HG03045 (cell line): ENCODE results near the gene DPM2.
A peak's percentile ranks its signal among the peaks of the same experiment; 100 is the strongest.

ENCODE experiments used
- ATAC-seq: cut with Tn5 transposase; IDR thresholded peaks from one replicate; pipeline ENCODE4 v1.9.1; 2021; ENCODE audit warnings: mild to moderate bottlenecking, moderate library complexity; ENCODE audit not compliant: unreplicated experiment

Gene DPM2

DNA sequence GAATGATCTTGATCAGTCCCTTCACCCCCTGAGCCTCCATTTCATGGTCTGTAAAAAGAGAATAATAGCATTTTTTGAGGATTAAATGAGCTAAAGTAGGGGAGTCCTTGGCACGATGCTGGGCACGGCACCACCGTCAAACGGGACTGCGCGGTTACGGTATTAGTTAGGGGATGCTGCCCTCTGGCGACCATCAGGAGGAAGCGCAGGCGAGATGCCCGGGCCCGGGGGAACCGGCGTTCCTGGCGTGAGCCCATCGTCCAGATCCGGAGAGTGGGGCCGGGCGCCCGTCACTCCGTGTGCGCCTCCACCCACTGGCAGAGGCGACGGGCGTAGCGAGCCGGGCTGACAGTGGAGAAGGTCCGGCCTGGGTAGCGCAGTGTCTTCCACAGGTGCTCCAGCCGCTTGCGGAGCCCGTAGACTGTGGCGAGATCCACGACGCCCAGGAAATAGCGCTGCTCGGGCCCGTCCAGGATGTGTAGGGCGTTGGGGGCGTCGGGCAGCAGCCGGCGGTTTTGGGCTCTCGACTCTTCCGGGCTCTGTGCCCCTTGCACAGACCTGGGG, 16.0 kb downstream of the DPM2 start:
- ATAC-seq: no peak

DNA sequence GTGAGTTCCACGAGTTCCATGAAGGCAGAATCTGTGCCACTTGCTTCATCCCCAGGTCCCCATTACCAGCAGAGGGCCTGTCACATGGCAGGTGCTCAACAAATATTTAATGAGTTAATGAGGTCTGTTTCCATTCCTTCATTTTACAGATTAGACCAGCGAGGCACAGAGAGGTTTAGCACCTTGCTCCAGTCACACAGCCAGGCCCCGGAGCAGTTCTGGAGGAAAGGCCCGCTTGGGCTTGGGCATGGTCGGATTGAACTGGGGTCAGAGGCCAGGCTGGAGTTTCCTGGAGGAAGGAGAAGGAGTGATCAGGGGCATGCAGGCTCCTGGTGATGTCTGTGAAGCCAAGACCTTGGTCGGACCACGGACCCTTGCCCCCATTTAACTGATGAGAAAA, 16.9 kb downstream of the DPM2 start:
- ATAC-seq: no peak

DNA sequence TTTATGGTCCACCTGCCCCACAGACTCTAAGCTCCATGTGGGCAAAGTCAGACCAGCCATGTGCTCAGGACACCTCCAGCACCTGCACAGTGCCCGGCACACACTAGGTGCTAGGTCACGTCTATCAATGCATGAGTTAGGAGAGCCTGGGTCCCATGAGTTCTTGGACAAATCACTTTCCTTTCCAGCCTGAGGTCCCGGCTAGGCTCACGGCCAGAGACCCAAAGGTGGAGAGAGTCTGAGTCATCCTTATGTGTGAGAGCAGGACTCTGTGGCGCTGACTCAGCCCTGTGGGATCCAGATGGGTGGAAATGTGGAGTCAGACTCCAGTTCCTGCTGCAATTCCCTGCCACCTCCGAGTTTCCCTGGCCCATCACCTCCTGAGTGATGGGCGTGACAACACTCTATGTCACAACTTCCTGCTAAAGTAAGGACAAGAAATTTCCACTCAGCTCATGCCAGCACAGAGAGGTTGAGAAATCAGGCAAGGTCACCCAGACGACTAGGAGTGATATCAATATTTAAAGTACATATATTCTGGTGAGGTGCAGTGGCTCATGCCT, 18.3 kb downstream of the DPM2 start:
- no peak for ATAC-seq

DNA sequence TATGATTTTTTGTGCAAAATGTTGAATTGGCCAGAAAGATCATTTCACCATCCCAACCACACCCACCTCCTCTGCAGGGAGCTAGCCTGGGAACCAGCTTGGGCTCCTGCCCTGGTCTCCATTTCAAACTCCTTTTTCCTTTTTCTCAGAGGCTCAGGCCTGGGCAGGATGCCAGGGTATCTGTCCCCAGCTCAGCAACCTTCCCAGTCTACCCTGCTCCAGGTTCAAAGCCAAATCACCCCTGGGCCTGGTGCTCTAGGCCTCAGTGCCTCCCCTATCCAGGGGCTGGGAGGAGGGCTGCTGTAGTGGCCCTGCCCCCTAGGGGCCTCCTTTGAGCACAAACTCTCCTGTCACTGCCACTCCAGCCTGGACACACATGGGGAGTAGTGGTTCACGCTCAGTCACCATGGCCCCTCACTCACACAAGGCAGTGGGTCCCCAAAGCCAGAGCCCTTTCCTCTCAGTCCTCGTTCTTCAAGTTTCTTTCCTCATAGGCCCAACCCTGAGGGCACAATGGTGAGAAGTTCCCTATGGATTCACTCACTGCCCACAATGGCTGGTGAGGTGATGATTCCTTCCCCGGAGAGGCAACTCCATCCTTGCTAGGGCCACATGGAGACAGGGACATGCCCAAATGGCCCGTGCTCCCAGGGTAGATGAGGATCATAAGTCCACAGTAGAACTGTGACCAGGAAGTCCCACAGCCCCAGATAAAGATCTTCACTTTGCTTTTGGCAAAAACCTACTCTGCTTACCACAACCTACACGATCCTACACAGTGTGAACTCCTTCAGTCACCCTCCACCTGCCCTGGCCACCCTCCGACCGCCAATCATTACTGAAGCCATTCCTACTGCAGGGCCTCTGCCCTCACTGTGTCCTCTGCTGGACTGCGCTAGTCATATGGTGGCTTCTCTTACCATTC, 19.2 kb downstream of the DPM2 start:
- ATAC-seq: no peak

DNA sequence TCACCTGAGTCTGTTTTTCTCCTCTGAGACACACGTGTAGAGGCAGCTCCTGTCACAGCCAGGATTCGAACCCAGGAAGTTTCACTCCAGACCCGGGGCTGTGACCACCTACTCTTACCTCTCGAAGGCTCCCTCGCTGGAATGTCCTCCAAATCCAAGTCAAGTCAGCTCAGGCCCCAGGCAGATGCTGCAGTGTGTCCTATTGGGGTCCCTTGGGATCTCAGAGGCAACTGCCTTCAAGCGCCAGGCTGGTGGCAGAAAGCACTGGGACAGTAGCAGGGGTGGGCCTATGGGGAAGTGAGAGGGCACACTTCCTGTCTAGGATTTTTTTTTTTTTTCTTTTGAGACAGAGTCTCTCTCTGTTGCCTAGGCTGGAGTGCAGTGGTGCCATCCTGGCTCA, 20.1 kb downstream of the DPM2 start:
- ATAC-seq: no peak

DNA sequence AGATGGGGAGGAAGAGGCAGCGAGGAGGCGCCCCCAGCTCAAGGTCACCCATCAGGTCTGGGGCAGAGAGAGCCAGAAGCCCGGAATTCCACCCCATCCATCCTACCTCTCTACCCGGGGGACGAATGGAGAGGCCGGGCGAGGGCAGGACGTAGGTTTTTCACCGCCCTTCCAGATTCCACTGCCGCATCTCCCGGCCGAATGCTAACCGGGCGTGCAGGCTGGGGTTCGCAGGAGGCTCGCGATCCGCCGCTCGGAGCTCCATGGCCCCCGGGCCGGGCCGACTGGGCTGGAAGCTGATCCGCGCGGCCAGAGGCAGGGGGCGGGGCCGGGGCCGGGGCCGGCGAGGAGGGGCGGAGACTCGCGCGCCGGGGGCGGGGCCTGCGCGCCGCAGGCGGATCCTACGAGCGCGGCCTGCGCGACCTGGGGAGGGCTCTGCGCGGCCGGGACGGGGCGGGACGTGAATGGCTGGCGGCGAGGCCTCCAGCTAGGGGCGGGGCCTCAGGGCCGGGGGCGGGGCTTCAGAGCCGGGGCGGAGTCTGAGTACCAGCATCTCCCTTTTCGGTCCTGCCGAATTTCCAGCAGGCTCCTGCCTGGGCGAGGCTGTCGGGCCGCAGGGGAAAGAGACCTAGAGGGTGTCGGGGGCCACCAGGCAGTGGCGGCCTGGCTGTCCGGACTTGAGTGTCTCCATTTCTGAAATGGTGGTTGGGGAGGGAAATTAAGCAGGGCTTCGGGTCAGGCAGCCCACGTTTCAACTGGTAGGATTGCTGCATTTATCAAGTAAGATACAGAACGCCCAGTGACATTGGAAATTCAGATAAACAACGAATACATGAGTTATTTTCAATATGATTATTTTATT, 20.7 kb downstream of the DPM2 start, which contains the start of gene ST6GALNAC4:
ST6GALNAC4 (minus strand) TSS at position 322 of the 862 bp plus-strand sequence. CDS start 622 bp downstream, outside the sequence.
- peak; percentile 71 for ATAC-seq

DNA sequence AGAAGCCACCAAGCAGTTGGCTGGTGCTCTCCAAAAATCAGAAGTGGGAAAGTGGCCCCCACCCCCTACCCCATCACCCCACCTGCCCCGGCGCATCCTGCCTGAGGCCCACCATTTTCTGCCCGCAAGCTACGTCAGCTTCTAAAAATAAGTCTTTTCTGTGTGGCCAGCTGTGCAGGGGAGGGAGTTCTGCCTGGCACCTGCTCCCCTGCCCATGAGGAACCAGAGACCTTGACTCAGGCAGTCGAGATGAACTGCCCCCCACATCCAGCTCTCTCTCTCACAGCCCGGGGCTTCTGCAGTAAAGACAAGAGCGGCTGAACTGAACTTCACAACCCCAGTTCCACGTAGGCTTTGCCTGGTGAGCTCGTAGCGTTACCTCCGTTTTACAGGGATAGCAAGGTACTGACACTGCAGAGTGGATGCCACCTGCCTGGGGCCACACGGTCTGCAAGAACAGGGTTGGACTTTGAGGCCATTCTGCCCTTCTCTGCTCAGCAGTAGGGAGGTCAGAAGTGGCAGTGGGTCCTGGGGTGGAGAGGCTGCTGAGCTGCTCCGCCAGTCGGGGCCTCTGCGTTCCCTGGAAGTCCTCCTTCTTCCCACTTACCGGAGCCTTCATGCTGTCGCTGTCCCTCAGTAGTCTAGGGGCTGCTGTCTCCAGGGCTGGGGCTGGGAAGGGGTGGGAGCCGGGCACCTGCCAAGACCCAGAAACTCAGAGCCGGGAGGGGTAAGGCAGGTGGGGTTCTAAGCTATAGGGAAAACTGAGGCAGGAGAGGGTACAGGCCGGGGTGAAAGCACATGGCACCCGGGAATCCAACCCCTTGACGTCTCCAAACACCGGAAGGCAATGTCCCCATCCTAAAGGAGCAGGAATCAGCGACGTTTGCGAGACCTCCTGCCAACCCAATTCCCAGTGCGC, 21.6 kb downstream of the DPM2 start:
- ATAC-seq: no peak

DNA sequence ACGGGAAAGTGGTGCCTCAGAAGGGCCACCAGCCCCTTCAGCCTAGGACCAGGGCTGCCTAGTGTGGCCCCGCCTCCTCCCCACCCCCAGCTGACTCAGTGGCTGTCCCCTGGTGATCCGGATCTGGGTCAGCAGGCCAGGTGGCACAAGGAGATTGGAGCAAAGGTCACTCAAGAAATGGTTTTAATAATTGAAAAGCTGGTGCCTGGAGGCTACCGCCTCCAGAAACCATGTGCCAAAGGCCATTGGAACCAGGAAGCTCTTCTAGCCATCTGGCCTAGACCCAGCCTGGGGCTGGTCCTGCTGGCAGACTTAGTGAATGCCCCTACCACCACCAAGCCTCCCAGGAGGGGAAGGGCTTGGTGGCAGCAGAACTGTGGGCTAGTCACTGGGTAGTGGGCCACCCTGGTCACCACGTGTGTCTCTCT, 22.3 kb downstream of the DPM2 start:
- ATAC-seq: no peak

DNA sequence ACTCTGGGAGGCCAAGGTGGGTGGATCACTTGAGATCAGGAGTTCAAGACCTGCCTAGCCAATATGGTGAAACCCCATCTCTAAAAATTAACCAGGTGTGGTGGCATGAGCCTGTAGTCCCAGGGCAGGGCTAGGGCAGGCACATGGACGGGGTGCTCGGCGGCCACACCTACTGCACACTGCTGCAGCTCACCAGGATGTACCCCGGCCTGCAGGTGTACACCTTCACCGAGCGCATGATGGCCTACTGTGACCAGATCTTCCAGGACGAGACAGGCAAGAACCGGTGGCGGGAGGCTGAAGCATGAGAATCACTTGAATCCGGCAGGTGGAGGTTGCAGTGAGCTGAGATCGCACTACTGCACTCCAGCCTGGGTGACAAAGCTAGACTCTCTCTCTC, 24.0 kb downstream of the DPM2 start:
- no peak for ATAC-seq

DNA sequence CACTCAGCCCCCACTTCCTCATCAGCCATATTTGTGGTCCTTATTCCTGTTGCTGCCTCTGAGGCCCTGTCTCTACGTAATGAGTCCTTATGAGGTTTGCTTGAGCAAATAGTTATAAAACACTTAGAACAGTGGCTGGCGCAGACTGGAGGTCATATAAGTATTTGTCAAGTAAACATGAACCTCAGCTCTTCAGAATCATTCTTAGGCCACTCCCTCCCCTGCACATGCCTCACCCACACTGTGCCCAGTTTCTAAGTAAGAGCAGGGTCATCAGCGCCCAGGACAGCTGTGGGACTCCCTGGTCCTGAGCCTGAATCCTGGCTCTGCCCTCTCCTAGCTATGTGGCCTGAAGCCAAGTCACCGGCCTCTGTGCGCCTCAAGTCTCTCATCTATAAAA, 24.8 kb downstream of the DPM2 start:
- no peak for ATAC-seq

DNA sequence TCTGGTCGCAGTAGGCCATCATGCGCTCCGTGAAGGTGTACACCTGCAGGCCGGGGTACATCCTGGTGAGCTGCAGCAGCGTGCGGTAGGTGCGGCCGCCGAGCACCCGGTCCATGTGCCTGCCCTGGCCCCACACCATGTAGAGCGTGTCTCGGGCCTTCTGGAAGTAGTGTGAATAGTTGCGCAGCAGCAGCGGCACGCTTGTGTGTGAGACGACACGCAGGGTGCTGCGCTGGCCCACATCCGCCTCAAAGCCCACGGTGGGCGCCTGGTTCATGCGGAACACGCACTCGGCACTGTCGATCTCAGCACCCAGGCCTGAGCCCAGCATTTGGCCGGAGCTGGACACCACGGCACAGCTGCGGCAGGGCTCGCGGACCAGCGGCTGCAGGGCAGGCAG, 25.4 kb downstream of the DPM2 start:
- no peak for ATAC-seq

DNA sequence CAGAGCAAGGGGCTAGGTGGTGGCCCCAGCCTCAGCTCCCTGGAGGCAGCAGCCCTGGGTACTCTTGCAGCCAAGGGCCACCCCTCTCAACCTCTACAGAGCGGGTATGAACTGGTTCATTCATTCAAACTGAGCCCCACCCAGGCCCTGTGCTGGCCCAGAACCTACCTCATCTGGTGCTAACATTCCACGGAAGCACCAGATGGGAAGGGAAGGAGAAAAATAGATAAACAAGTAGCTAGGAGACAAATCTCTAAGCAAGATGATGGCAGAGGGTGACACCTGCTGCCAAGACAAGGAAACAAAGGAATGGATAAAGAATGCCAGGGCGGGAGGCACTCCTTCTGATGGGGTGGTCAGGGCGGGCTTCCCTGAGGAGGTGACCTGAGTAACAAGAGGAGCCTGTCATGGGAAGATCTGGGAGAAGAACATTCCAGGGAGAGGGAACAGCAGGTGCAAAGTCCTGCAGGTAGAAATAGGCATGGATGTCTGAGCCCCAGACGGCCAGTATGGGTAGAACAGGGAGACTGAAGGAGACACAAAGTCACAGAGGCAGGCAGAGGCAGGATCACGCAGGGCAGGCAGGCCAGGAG, 26.9 kb downstream of the DPM2 start:
- no peak for ATAC-seq

DNA sequence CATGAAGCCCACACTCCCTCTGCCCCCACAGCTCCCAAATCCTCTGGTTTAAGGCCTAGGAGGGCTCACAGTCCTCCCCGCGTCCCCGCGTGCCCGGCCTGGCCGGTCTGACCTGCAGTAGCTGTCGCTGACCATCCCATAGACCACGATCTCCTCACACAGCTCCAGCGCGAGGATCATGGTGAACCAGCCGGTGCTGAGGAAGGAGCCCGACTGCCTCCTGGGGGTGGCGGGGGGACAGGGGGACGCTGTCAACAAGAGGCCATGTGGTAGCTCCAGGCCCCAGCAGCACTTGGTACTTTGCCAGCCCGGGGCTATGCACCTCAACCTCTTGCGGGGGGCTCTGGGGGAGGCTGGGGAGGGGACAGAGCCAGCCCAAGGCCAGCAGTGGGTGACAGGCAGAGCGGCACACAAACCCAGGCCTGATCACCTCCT, 27.8 kb downstream of the DPM2 start:
- no peak for ATAC-seq

DNA sequence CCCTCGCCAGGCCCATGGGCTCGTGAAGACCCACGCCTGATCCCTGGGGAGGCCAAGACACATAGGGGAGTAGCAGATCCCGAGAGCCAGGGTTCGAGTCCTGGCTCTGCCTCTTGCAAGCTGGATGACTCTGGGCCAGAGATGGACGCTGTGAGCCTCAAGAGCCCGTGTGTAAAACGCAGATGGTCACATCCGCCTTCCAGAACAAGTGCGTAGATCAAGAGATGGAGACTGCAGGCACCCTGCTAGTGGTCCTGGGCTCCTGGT, 29.1 kb downstream of the DPM2 start:
- ATAC-seq: no peak

DNA sequence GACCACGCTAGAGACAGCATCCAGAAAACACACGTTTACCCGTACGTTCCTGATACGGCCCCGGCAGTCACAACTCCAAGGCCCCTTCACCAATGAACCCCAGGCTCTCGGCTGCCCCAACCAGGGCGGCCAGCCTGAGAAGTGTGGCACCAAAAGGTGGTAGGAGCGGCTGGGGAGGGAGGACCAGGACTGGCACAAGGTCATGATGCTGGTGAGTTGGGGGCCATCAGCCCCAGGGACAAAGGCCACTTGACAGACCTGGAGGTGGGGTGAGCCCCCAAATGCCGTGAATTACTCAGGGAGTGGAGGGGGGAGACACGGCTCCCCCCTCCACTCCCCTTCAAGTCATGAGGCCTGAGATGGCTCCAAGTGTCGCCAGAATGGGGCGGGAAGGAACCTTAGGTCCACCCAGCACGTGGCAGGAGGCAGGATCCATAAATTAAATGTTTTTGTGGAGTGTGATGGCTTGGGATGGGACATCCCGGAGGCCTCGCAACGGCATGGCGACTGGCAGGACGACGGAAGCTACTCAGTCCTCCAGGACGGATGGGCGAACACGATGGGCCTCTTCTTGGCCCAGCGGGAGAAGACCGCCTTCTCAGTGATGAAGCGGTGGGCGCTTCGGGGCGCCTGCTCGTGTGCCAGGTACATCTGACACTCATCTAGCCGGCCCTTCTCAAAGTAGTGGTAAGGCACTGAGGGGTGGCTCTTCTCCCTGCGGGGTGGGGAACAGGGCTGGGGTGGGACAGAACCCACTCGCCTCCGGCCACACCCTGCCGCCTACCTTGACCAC, 29.6 kb downstream of the DPM2 start:
- no peak for ATAC-seq

DNA sequence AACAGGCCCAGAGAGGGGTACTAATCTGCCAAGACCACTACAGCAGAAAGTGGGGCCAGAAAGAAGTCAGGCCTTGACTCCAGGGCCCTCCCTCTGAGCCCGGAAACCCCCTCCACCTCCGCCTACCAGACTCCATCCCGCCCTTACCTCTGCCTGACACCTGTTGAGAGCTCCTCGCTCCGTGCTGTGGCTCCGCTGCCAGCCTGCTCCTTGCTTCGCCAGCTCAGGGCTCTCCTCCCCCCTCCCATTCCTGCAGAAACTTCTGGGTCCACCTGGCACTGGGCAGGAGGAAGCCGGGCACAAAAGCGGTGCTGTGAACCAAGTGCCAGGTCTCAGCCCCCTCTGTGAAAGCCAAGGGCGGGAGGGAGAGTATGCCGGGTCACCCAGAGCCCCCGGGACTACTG, 31.9 kb downstream of the DPM2 start:
- no peak for ATAC-seq

DNA sequence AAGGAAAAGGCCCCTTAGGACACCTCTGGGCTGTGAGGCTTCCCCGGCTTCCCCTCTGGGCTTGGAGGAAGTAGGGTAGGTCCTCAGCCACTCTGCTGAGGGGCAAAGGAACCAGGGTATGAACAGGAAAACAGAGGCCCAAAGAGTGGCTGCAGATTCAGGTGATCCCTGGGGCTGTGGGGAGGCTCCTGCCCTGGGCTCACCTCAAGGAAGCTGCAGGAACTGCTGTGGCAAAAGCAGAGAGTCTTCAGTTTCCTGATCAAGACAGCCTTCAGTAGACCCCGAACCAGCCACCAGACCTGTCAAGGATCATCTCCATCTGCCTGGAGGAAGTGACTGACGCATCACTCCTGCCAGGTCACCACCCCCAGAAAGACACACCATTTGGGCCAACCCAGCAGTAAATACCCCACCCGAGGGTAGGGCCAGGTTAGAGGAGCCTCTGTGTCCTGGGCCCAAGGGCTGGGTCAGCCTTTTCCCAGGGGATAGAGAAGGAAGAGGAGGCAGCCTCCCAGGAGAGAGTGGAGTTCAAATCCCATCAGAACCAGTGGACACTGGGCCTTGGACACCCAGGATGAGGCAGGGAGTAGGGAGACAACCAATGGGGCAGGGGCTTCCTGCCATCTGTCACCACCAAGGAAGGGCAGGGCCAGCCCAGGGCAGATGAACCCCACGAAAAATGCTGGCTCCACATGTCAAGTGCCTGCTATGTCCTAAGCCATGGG, 32.5 kb downstream of the DPM2 start:
- no peak for ATAC-seq

DNA sequence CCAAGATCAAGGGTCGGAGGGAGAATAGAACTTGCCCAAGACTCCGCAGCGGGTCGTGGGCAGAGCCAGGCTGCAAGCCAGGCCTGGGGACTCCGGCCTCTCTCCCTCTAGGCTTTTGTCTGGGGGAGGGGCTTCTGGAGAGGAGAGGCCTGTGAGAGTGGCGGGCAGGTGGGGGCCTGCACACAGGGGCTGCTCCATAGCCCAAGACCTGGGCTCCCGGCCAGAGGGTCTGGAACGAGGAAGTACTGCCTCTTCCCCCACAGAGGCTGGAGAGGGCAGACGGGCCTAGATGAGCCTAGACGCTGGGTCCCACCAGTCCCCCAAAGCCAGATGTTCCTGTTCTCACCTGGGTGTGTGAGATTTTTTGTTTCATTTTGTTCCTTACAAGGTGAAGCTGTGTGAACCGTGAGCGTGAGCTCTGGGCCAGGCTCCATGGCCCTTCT, 33.1 kb downstream of the DPM2 start:
- ATAC-seq: no peak
